ENCODE data around the gene KIN. TPM values are rescaled to one million over a fixed set of nuclear protein-coding genes. Genes with fewer than 3 reads are reported as not detected.

Gene KIN
- total and polyA plus RNA-seq, 2 of the 4 experiments (the other 2 are of a cell fraction), result 3.0 to 6.4 TPM

GRCh38 chr10:7776777-7777176 is 11.0 kb downstream of the KIN start:
- H3K4ac ChIP-seq (ENCODE audit: low read depth, low read length), result no peak overlapping the region
- ChIA-PET POLR2A (ENCODE audit: unreplicated experiment) (interaction anchor here (0.6 to 0.9 kb wide), 2 partner anchors 8 to 11 kb away, joined by 5 read pairs; partner anchors contain the start of genes ATP5F1C and KIN), CTCF (interaction anchor here (0.6 kb wide), 1 partner anchor 1180 kb away, joined by 9 read pairs; no protein-coding TSS in a partner anchor)
- H2AFZ ChIP-seq (replicated peaks; ENCODE audit: low read length, poor library complexity), result no peak overlapping the region
- H4K5ac ChIP-seq (ENCODE audit: low read depth, low read length), result no peak overlapping the region
- no peak overlapping the region for H3K4me3 ChIP-seq (ENCODE audit: insufficient read depth, low read depth, low read length)
- H2BK120ac ChIP-seq (ENCODE audit: low read depth, low read length), result no peak overlapping the region
- BruUV-seq (replicated peaks), result no TSS peak
- H2AK5ac ChIP-seq (ENCODE audit: low read depth, low read length), result no peak overlapping the region
- DNase-seq (no peak), ATAC-seq (ENCODE audit: low read depth) (no peak)
- H4K91ac ChIP-seq (ENCODE audit: insufficient read depth, low read depth, low read length), result no peak overlapping the region
- H3K27me3 ChIP-seq (ENCODE audit: control insufficient read depth, insufficient read depth, low read length), result no peaks in the 10 kb centered on the region
- no peak for TF ChIP-seq SMC3 (IDR thresholded peaks at IDR 0.05; ENCODE audit: low read depth, low read length)
- no peak for TF ChIP-seq MAFK (IDR thresholded peaks at IDR 0.05; ENCODE audit: low read depth, low read length)
- TF ChIP-seq NFE2L2 (IDR thresholded peaks at IDR 0.05; ENCODE audit: low read depth, low read length), result no peak
- no peak for TF ChIP-seq POLR2A (IDR thresholded peaks at IDR 0.05; ENCODE audit: low read depth, low read length)
- TF ChIP-seq MAZ (IDR thresholded peaks at IDR 0.05; ENCODE audit: borderline replicate concordance, low read depth, low read length), result no peak
- no peak for TF ChIP-seq CTCF (conservative IDR thresholded peaks at IDR 0.05; ENCODE audit: low read depth, low read length)
- no peak for TF ChIP-seq USF2 (IDR thresholded peaks at IDR 0.05; ENCODE audit: low read depth, low read length)
- TF ChIP-seq FOS (IDR thresholded peaks at IDR 0.05; ENCODE audit: low read depth, low read length), result no peak
- no peak for TF ChIP-seq MXI1 (IDR thresholded peaks at IDR 0.05; ENCODE audit: borderline replicate concordance, low read depth, low read length)
- no peak for TF ChIP-seq CHD1 (IDR thresholded peaks at IDR 0.05; ENCODE audit: low read depth, low read length)
- TF ChIP-seq RFX5 (IDR thresholded peaks at IDR 0.05; ENCODE audit: low read depth, low read length), result no peak
- no peak for TF ChIP-seq RAD21 (IDR thresholded peaks at IDR 0.05; ENCODE audit: low read length)
- TF ChIP-seq CEBPB (IDR thresholded peaks at IDR 0.05; ENCODE audit: low read depth, low read length), result no peak
- no peak for TF ChIP-seq BHLHE40 (IDR thresholded peaks at IDR 0.05; ENCODE audit: low read depth, low read length)
- TF ChIP-seq ELK1 (IDR thresholded peaks at IDR 0.05; ENCODE audit: borderline replicate concordance, low read depth, low read length), result no peak
- no peak for TF ChIP-seq RCOR1 (IDR thresholded peaks at IDR 0.05; ENCODE audit: insufficient replicate concordance, low read length)
- H2AK9ac ChIP-seq (replicated peaks; ENCODE audit: low read depth, low read length, poor library complexity), result no peak overlapping the region
- H3K79me1 ChIP-seq (ENCODE audit: low read depth in 1 of 2, low read length in 2 of 2), result peaks cover 12 to 22% of the 10 kb centered on the region in 2 experiments
- WGBS, 2 experiments (ENCODE audit: extremely low coverage in 2 of 2, insufficient read length in 1 of 2), result no CpG with 5 or more reads among the region's 2 CpGs
- dilution Hi-C loops (cut with HindIII; ENCODE audit: low sequenced_read_pairs, unreplicated experiment), result no loop called here
- intact Hi-C loops (cut with micrococcal nuclease), result no loop called here
- no peak overlapping the region for H3K56ac ChIP-seq (ENCODE audit: extremely low read depth, insufficient read depth, low read length)
- H2BK20ac ChIP-seq (ENCODE audit: low read depth, low read length), result no peak overlapping the region
- no peak overlapping the region for H4K8ac ChIP-seq (ENCODE audit: low read depth in 2 of 2, low read length in 2 of 2)
- H3K9me3 ChIP-seq (ENCODE audit: control insufficient read depth, insufficient read depth, low read length), result no peaks in the 10 kb centered on the region
- no peak overlapping the region for H3K9ac ChIP-seq (ENCODE audit: low read depth, low read length)
- H3K14ac ChIP-seq (replicated peaks; ENCODE audit: low read depth, low read length), result no peak overlapping the region
- H2BK15ac ChIP-seq (ENCODE audit: low read depth, low read length), result no peak overlapping the region
- no peaks in the 10 kb centered on the region; the same call in 1 of the 2 replicates for H3K4me1 ChIP-seq (ENCODE audit: control insufficient read depth, insufficient read depth, low read length)
- in situ Hi-C loops (cut with MboI; ENCODE audit: low sequenced_read_pairs), result loop anchor here (25.0 kb wide), 1 partner anchor 1039 kb away; no protein-coding TSS in a partner anchor
- H4K20me1 ChIP-seq (ENCODE audit: insufficient read depth, low read length), result 0 out of 2 replicates have a peak, but pooled peaks cover 6% of the 10 kb centered on the region
- H3K23ac ChIP-seq (ENCODE audit: low read depth, low read length), result no peak overlapping the region
- no peak overlapping the region for H2BK5ac ChIP-seq (ENCODE audit: low read depth, low read length, poor library complexity, severe bottlenecking)
- no peak overlapping the region for H3K18ac ChIP-seq (ENCODE audit: low read depth, low read length)
- no peak overlapping the region for H3K27ac ChIP-seq (ENCODE audit: insufficient read depth, low read length)
- no peaks in the 10 kb centered on the region; the same call in 1 of the 2 replicates for H3K9me1 ChIP-seq (ENCODE audit: insufficient read depth, low read length)
- no peak overlapping the region for H3K4me2 ChIP-seq (ENCODE audit: low read depth, low read length)
- peaks cover 36% of the 10 kb centered on the region for H3K36me3 ChIP-seq (ENCODE audit: control insufficient read depth, insufficient read depth, low read length)

Data from IMR-90 (cell line).